K562 (cell line): ENCODE results near the gene CPSF4. TPM values are rescaled to one million over a fixed set of nuclear protein-coding genes. Genes with fewer than 3 reads are reported as not detected.

Experiments
- BHLHE40 ChIP-seq: IDR thresholded peaks from 2 replicates; pipeline ENCODE4 v1.6.1; 2011; ENCODE audit warnings: low read length, improper control_type of control experiment
- CCAR2 ChIP-seq: fragments of 200-400 bp; formaldehyde crosslinking; IDR thresholded peaks from 2 replicates; pipeline ENCODE4 v1.6.1; 2017; ENCODE audit warnings: mild to moderate bottlenecking, low read depth, low read length
- CTCF ChIP-seq, 3 experiments: IDR thresholded peaks in 2 of 3; conservative IDR thresholded peaks in 1 of 3; 2 replicates each; pipeline ENCODE4 v1.5.1; 2011 to 2012; ENCODE audit warnings: low read length in 3 of 3, mild to moderate bottlenecking in 3 of 3, control low read depth in 2 of 3, improper control_type of control experiment in 1 of 3, inconsistent platforms in 1 of 3, low read depth in 1 of 3, mixed read lengths in 1 of 3, moderate library complexity in 1 of 3; ENCODE audit not compliant: insufficient read depth in 2 of 3
- ERF ChIP-seq: fragments of 450-650 bp; formaldehyde crosslinking; IDR thresholded peaks from 2 replicates; pipeline ENCODE4 v1.4.0; 2020; ENCODE audit warnings: mild to moderate bottlenecking, mixed read lengths
- GTF2E2 ChIP-seq: fragments of 200-800 bp; sonication (Bioruptor generic); IDR thresholded peaks from 2 replicates; pipeline ENCODE4 v1.6.1; 2016; ENCODE audit warnings: missing genetic modification characterization, missing compliant biosample characterization
- HES1 ChIP-seq: fragments of 450-650 bp; IDR thresholded peaks from 2 replicates; pipeline ENCODE4 v1.6.1; 2016; ENCODE audit warnings: low read depth, mild to moderate bottlenecking, moderate library complexity
- MEF2D ChIP-seq: conservative IDR thresholded peaks from 2 replicates; pipeline ENCODE4 v1.6.1; 2016; ENCODE audit warnings: low read depth, missing genetic modification characterization, missing compliant biosample characterization
- NFATC3 ChIP-seq: fragments of 450-650 bp; IDR thresholded peaks from 2 replicates; pipeline ENCODE4 v1.6.1; 2017; ENCODE audit warnings: mild to moderate bottlenecking
- NR4A1 ChIP-seq, 2 experiments: fragments of 250-450 bp in 1 of 2; fragments of 450-650 bp in 1 of 2; sonication (Bioruptor Pico) in 1 of 2; IDR thresholded peaks; 2 replicates each; pipeline versions ENCODE4 v1.4.0 to v1.6.1; 2016 to 2020; ENCODE audit warnings: mild to moderate bottlenecking in 2 of 2, missing compliant biosample characterization in 1 of 2, missing genetic modification characterization in 1 of 2, moderate library complexity in 1 of 2
- OTX1 ChIP-seq: fragments of 450-650 bp; formaldehyde crosslinking; IDR thresholded peaks from 2 replicates; pipeline ENCODE4 v1.4.0; 2022; ENCODE audit warnings: mild to moderate bottlenecking
- PHB ChIP-seq: fragments of 250-450 bp; sonication (Bioruptor Pico); IDR thresholded peaks from 2 replicates; pipeline ENCODE4 v1.5.0; 2021
- PHF21A ChIP-seq: fragments of 450-650 bp; IDR thresholded peaks from 2 replicates; pipeline ENCODE4 v1.6.1; 2017; ENCODE audit warnings: low read depth, borderline replicate concordance
- PYGO2 ChIP-seq: fragments of 450-650 bp; IDR thresholded peaks from 2 replicates; pipeline ENCODE4 v1.6.1; 2016; ENCODE audit warnings: mild to moderate bottlenecking, missing genetic modification characterization, moderate library complexity, missing compliant biosample characterization
- RUNX1 ChIP-seq: sonication (generic); IDR thresholded peaks from 2 replicates; pipeline ENCODE4 v1.6.1; 2016; ENCODE audit warnings: antibody characterized with exemption, low read depth
- SRSF9 ChIP-seq: fragments of 200-400 bp; formaldehyde crosslinking; IDR thresholded peaks from 2 replicates; pipeline ENCODE4 v1.6.1; 2017; ENCODE audit warnings: low read depth, low read length, borderline replicate concordance
- TEAD4 ChIP-seq, 2 experiments: sonication (generic) in 1 of 2; formaldehyde crosslinking in 1 of 2; IDR thresholded peaks; 2 replicates each; pipeline versions ENCODE4 v1.6.1 to v1.8.0; 2012 to 2022; ENCODE audit warnings: borderline replicate concordance in 1 of 2, inconsistent platforms in 1 of 2, low read length in 1 of 2, mild to moderate bottlenecking in 1 of 2, missing genetic modification reagents in 1 of 2
- THRA ChIP-seq: fragments of 450-650 bp; IDR thresholded peaks from 2 replicates; pipeline ENCODE4 v1.6.1; 2017; ENCODE audit warnings: mild to moderate bottlenecking, moderate library complexity
- ZFP30 ChIP-seq: fragments of 250-450 bp; sonication (Bioruptor Pico); IDR thresholded peaks from 2 replicates; pipeline ENCODE4 v1.8.0; 2022; ENCODE audit warnings: moderate library complexity, mild to moderate bottlenecking, inconsistent platforms, borderline replicate concordance
- ZNF143 ChIP-seq: sonication (generic); formaldehyde crosslinking; IDR thresholded peaks from 2 replicates; pipeline ENCODE4 v1.9.0; 2022; ENCODE audit warnings: mild to moderate bottlenecking, missing genetic modification reagents
- ZNF280A ChIP-seq: fragments of 450-650 bp; IDR thresholded peaks from 2 replicates; pipeline ENCODE4 v1.6.1; 2018; ENCODE audit warnings: mild to moderate bottlenecking, low read depth; ENCODE audit not compliant: partially characterized antibody
- ZNF408 ChIP-seq: fragments of 250-450 bp; sonication (Bioruptor Pico); IDR thresholded peaks from 2 replicates; pipeline ENCODE4 v1.4.0; 2020; ENCODE audit warnings: low read depth, mild to moderate bottlenecking, moderate library complexity
- ZNF445 ChIP-seq: fragments of 250-450 bp; sonication (Bioruptor Pico); IDR thresholded peaks from 2 replicates; pipeline ENCODE4 v1.4.0; 2020; ENCODE audit warnings: low read depth, mild to moderate bottlenecking, moderate library complexity
- polyA plus RNA-seq, 8 experiments: library from polyadenylated mRNA; depleted of rRNA in 4 of 8; stranded (reverse) in 5 of 8; unstranded in 3 of 8; fragments of >200 nt; fragmentation: Nextera tagmentation in 2 of 8; fragmentation: Illumina TruSeq in 1 of 8; extraction: Ambion mirVana in 2 of 8; extraction: Trizol in 1 of 8; gene quantifications; 2 replicates each; pipeline versions ENCODE4 v1.2.1 to v1.2.3, GENCODE V29; 2011 to 2014; ENCODE audit warnings: inconsistent platforms in 1 of 8, missing spikeins in 1 of 8
- total RNA-seq, 7 experiments: library from RNA; depleted of rRNA in 6 of 7; stranded (reverse); fragments of >200 nt in 6 of 7; fragmentation: Illumina TruSeq in 2 of 7; extraction: Trizol in 2 of 7; gene quantifications; 2 replicates each; pipeline versions ENCODE4 v1.2.1 to v1.2.3, GENCODE V29; 2011 to 2021; ENCODE audit warnings: low replicate concordance in 1 of 7

CPSF4 gene
- total and polyA plus RNA-seq, 9 of the 15 experiments (the other 6 are each of a cell fraction or from before 2014, with no cell fraction given): 16.9 to 118 (median 71.7) TPM

GRCh38 chr7:99472561-99473314 is 34.0 kb downstream of the CPSF4 start, which contains the start of gene ZNF789 (continued):
- TF ChIP-seq MEF2D (tag) (no peak), NR4A1 (CRISPR knock-in tag; IDR thresholded peaks at IDR 0.05) (no peak), NR4A1 (tag; IDR thresholded peaks at IDR 0.05) (no peak), ERF (CRISPR knock-in tag) (no peak), BHLHE40 (peak; percentile 90), CCAR2 (no peak), PHB (CRISPR knock-in tag) (peak; percentile 79; the same call in 1 of the 2 replicates), GTF2E2 (tag) (no peak; the same call in none of the 2 replicates), ZNF445 (0 out of 2 replicates have a peak, but pooled peaks have one; percentile 37), ZFP30 (CRISPR knock-in tag) (no peak), PYGO2 (tag) (no peak), HES1 (no peak), SRSF9 (no peak), OTX1 (peak; percentile 72; the same call in 1 of the 2 replicates), TEAD4 (IDR thresholded peaks at IDR 0.05; ENCODE audit: low read length) (no peak), TEAD4 (CRISPR knock-in tag; IDR thresholded peaks at IDR 0.05; ENCODE audit: borderline replicate concordance) (no peak), ZNF280A (no peak), PHF21A (no peak; the same call in none of the 2 replicates), NFATC3 (no peak), CTCF (IDR thresholded peaks at IDR 0.05 in 2 of 3, conservative IDR thresholded peaks at IDR 0.05 in 1 of 3; ENCODE audit: insufficient read depth in 2 of 3, low read depth in 1 of 3, low read length in 3 of 3) (no peak; a peak in 1 of 6 replicates), ZNF408 (CRISPR knock-in tag) (0 out of 2 replicates have a peak, but pooled peaks have one; percentile 13), THRA (no peak), ZNF143 (CRISPR knock-in tag) (no peak), RUNX1 (no peak)
